Measurements from ENCODE around the gene LCN15.

Gene LCN15

DNA sequence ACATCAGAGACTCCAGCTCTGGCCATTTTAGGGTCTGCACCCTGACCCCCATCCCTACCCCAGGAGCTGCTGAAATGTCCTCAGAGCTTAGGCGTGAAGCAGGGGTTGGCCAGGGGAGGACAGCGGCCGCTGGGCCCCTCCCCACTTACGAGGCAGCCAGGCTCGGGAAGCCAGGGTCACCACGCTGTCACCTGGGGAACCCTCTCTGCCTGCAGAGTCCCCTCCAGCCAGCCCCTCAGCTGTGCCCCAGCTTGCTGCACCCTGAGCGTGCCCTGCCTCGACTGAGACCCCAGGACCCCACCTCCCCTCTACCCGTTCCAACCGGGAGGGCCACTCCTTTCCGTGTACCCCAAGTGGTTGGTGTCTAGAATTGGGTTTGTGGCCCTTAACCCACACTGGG lies 24.2 kb downstream of the LCN15 start:
- DNase-seq: no peak

GRCh38 chr9:136739509-136739908 lies 24.8 kb downstream of the LCN15 start:
- DNase-seq: no peak

DNA sequence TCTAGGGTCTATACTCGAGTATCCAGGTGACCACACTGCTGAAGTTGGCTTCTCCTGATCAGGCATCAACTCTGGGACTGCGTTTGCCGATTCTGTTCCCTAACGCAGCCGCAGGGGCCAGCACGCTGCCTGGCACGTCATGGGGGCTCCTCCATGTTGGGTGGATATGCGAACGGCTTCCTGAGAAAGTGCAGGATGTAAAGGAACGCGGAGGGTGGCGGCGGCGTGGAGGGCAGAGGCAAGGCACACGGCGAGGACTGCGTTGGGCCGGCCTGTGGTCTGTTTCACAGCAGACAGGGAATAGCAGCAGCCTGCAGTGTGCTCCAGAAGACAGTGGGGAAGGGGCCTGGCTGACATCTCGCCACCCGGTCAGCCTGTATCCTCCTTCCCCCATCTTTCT lies 25.4 kb downstream of the LCN15 start:
- no peak for DNase-seq

DNA sequence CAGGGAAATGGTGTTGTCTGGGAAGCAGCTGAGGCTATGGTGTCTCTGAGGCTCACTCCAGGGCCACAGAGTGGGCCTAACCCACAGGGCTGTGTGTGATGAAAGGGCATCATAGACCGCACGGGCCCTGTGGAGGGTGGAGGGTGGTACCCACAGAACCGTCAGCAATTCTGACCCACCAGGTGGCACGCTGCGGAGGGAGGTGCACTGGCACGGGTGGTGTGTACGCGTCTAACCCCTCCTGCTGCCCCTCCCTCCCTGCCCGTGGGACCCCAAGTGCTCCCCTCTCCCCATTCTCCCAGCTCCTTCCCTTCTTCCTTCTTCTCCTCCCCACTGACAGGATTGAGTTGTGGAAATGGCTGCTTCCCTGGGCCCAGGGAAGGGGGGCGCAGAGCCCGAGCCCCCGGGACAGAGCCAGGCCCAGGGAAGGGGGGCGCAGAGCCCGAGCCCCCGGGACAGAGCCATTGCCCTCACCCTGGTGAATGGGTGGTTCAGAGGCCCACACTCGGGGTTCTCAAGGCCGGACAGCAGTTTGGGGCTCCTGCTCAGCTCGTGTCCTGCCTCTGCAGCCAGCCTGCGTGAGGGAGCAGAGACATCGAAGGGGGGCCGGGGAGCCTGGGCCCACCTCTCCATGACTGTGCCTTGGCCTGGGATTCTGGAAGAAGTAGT lies 28.4 kb downstream of the LCN15 start:
- no peak for DNase-seq

DNA sequence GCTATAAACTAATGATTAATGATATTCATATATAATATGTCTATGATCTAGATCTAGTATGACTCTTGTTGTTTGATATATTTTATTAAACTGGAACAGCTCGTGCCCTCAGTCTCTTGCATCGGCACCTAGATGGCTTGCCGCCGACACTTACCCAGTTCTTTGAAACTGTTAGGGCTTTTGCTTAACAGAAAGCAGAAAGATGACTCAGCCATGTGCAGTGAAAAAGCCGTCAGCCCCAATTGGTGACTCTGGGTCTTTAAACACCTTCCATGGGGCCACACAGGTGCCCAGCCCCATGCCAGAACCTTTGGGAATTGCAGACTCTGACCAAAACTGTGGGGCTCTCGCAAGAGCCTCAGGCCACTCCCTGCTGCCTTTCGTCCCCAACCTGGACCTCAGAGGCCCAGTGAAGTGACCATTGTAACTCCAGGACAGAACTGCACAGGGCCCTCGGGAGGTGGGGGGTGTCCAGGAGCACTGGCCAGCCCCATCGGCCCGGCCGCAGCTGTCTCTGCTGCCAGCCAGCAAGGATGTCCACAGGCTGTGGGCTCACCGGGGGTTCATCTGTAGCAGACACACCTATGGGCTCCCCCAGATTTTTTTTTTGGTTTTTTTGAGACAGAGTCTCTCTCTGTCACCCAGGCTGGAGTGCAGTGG lies 29.4 kb downstream of the LCN15 start:
- no peak for DNase-seq

GRCh38 chr9:136733611-136734010 lies 30.7 kb downstream of the LCN15 start:
- DNase-seq: no peak

- no peak for DNase-seq
Observed at GRCh38 chr9:136732444-136733178, 31.7 kb downstream of the LCN15 start.

- no peak for DNase-seq
Observed at GRCh38 chr9:136729926-136730325, 34.4 kb downstream of the LCN15 start.

DNA sequence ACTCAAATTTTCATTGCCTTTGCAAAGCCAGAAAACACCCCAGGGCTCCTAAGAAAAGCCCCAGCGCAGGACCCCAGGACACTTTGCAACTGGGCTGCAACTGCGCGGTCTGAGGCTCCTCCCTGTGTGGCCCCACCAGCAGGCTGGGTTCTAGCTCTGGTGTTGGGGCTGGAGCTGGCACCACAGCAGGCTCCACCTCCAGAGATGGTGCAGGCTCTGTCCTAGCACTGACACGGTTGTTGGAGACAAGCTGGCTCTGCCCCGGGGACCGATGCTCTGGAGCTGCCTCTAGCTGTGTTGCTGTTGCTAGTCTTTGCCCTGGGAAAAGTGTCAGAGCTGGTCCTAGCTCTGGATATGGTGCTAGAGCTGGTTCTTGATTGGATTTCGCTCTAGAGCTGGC lies 35.2 kb downstream of the LCN15 start:
- no peak for DNase-seq

- no peak for DNase-seq
Observed at GRCh38 chr9:136728548-136729123, 35.7 kb downstream of the LCN15 start.

DNA sequence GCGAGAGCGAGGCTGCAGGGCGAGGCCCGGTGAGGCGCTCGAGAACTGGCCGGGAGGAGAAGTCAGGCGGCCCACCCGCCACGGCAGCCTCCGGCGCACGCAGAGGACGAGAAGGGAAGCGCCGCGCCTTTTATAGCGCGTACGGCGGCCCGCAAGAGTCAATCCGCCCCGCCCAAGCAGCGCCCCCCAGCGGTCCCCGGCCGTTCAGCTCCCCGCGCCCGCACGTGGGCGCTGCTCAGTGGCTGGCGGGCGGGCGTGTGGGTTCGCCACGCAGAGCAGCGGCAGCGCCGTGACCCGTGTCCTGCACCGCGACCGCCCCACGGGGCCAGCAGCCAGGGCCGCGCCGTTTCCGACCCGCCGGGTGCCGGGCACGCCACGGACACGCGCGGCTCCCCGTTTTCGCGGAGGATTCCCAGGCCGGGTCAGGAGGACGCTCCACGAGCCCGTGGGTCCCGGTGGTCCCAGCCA lies 36.2 kb downstream of the LCN15 start:
- DNase-seq: peak; percentile 63

- no peak for DNase-seq
Observed at GRCh38 chr9:136726631-136727191, 37.6 kb downstream of the LCN15 start.

- no peak for DNase-seq
Observed at GRCh38 chr9:136726118-136726517, 38.2 kb downstream of the LCN15 start.

GRCh38 chr9:136725612-136726011 lies 38.7 kb downstream of the LCN15 start:
- DNase-seq: no peak

GRCh38 chr9:136724772-136725171 lies 39.5 kb downstream of the LCN15 start:
- DNase-seq: no peak

GRCh38 chr9:136723989-136724388 lies 40.3 kb downstream of the LCN15 start:
- no peak for DNase-seq

DNA sequence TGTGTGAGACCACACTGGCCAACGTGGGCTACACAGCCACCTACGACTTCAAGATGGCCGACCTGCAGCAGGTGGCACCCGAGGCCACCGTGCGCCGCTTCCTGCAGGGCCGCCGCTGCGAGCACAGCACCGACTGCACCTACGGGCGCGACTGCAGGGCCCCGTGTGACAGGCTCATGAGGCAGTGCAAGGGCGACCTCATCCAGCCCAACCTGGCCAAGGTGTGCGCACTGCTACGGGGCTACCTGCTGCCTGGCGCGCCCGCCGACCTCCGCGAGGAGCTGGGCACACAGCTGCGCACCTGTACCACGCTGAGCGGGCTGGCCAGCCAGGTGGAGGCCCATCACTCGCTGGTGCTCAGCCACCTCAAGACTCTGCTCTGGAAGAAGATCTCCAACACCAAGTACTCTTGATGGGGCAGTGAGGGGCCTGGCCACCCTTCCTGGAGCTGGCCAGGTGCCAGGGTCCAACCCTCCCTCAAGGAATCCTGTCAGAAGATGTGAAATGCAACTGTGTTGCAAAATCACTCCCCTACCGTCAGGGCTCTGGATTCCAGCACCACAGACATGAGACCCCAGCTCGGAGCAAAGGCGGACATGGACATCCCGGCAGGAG lies 40.8 kb downstream of the LCN15 start:
- DNase-seq: no peak

DNA sequence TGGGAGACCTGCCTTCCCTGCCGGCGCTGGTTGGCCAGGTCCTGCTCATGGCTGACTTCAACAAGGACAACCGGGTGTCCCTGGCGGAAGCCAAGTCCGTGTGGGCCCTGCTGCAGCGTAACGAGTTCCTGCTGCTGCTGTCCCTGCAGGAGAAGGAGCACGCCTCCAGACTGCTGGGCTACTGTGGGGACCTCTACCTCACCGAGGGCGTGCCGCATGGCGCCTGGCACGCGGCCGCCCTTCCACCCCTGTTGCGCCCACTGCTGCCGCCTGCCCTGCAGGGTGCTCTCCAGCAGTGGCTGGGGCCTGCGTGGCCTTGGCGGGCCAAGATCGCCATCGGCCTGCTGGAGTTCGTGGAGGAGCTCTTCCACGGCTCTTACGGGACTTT lies 41.4 kb downstream of the LCN15 start:
- no peak for DNase-seq

DNA sequence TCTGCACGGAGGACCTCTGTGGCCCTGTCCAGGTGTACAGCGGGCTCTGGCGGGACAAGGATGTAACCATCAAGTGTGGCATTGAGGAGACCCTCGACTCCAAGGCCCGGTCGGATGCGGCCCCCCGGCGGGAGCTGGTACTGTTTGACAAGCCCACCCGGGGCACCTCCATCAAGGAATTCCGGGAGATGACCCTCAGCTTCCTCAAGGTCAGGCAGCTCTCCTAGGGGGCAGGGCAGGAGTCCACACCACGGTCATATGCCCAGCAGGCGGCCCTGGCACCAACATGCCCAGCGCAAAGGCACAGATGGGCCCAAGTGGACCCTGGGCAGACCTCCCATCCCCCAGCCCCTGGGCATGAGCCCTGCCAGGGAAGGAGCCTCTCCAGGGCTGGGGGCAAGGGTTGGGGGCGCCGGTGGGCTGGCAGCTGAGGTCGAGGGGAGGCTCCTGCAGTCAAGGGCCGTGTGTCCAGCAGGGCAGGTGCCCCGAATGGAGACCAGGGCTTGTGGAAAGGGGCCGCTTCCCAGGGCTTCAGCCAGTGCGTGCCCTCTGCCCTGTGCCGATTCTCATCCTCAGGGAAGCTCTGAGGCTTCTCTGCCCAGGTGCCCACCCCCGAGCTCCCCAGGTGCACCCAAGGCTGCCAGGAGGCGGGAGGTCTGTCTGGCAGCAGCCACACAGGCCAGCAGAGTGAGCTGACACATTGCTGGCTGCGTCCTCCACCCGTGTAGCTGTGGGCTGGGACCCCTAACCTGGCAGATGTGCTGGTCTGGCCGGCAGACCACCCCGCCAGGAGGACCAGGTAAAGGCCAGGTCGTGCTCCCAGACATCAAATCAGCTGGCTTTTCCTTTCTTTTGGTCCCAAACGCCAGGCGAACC lies 42.0 kb downstream of the LCN15 start:
- DNase-seq: no peak

- DNase-seq: no peak
Observed at GRCh38 chr9:136721339-136722092, 42.8 kb downstream of the LCN15 start.

DNA sequence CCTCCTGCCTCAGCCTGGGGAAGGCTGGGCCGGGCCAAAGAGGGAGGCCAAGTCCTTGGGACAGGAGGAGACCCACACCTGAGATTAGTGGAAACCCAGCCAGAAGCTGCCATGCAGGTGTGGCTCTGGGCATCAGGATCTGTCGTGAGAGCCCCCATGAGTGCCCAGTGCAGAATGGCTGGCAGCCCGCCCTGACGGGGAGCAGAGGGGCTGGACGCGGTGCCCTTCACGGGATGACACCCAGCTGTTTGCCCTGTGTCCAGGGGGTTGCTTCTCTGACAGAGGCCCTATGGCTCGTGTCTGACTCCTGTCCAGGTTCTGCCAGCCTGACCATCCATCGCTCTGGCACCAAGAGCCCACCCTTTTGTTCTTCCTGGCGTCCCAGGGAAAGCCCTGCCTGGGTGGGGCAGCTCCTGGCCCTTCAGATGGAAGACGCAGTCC lies 43.4 kb downstream of the LCN15 start:
- DNase-seq: no peak

Data from NCI-H2029 (cell line).